C4-2B (cell line): ENCODE results near the gene FTH1.
"Not testable (repeated sequence)": the region's sequence is repeated elsewhere in the genome, so short reads cannot be mapped to it uniquely, and the experiment has no call there.

Experiments
- H3K27ac ChIP-seq: fragments of 450-650 bp; 2 replicates; pipeline ENCODE4 v1.5.1; 2017
- CTCF ChIP-seq: fragments of 450-650 bp; conservative IDR thresholded peaks from 2 replicates; pipeline ENCODE4 v1.5.1; 2017; ENCODE audit warnings: mild to moderate bottlenecking
- ZFX ChIP-seq: fragments of 450-650 bp; IDR thresholded peaks from 2 replicates; pipeline ENCODE4 v1.6.1; 2017

Gene FTH1

DNA sequence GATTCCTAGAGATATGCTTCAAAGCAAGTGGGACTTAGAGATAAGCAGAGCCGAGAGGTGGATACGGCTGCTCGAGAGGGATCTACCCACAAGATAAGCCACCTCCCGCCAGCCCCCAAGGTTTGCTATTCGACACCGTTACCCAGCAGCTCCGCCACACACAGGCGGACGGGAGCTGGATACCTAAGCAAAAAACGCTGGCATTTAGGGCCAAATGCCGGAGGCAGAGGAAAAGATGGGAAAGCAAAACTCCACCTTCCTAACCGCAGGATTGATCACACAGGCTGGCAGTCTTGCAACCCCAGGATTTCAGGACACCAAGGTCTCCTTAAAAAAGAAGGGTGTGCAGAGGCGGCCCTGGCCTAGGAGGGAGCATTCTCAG, 709 bp downstream of the FTH1 start:
- TF ChIP-seq CTCF (no peak), ZFX (no peak)
- H3K27ac ChIP-seq = peak overlapping the region; percentile 97

DNA sequence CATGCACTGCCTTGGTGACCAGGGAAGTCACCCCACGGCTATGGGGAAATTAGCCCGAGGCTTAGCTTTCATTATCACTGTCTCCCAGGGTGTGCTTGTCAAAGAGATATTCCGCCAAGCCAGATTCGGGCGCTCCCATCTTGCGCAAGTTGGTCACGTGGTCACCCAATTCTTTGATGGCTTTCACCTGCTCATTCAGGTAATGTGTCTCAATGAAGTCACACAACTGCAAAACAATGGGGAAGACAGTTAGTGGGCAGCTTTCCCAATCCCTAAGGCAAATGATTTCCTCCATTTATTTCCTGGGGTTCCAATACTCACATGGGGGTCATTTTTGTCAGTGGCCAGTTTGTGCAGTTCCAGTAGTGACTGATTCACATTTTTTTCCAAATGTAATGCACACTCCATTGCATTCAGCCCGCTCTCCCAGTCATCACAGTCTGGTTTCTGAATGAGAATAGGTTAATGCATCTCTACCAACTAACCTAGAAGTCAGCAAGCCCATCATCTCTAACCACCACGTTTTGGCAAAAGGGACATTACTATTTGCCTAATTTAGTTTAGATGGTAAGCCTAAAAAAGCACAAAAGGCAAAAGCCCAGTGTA, 2.7 kb downstream of the FTH1 start:
- H3K27ac ChIP-seq = not testable (repeated sequence)

- no peak overlapping the region for H3K27ac ChIP-seq
- no peak for TF ChIP-seq CTCF
- TF ChIP-seq ZFX = no peak
These were observed 3.3 kb downstream of the FTH1 start for GRCh38 chr11:61964058-61964665.

DNA sequence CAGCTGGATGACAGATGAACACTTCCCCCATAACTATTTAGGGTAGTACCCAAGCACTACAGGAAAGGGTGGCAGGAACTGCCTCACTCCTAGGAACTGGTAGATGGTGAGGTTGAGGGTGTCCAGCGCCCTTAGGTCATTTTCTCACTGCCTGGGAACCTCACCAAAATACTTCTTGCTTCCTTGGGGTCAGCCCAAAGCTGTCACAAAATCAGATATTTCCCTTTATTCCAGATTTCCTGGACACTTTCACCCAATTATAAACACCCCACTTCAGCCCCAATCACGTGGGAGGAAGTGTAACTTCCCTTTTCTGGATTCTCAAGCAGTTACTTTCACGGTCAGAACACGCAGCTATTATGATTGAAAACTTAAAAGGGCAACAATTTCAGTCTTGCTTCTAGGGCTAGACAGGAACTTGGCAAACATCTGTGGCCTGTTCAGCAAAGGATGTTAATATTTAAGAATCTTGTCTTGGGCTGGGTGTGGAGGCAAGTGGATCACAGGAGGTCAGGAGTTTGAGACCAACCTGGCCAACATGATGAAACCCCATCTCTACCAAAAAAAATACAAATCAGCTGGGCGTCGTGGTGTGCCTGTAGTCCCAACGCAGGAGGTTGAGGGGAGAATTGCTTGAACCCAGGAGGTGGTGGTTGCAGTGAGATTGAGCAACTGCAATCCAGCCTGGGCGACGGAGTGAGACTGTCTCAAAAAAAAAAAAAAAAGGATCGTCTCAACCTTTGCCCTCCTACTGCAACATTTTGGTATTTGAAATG, 4.0 kb downstream of the FTH1 start:
- H3K27ac ChIP-seq = no peak overlapping the region; the same call in 1 of the 2 replicates
- no peak for TF ChIP-seq CTCF
- no peak for TF ChIP-seq ZFX

DNA sequence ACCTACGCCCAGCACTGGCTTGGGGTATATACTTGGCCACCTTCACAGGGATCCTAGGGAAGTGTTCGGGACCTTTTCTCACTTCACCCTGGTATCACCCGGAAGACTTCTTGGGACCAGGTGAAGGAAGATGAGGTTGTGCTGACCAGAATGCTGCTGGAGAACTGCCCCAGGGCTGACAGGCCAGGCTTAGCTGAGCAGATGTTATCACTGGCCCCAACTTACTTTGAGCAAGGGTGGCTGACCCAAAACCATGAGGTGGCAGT, 4.5 kb downstream of the FTH1 start:
- TF ChIP-seq ZFX (no peak), CTCF (no peak)
- no peak overlapping the region; the same call in 1 of the 2 replicates for H3K27ac ChIP-seq

GRCh38 chr11:61962213-61963015, 5.0 kb downstream of the FTH1 start:
- peak overlapping the region; percentile 23; the same call in 1 of the 2 replicates for H3K27ac ChIP-seq
- TF ChIP-seq ZFX (no peak), CTCF (no peak)

GRCh38 chr11:61961570-61962212, 5.7 kb downstream of the FTH1 start:
- TF ChIP-seq ZFX (no peak), CTCF (no peak)
- H3K27ac ChIP-seq = peak overlapping the region; percentile 23; the same call in 1 of the 2 replicates
